Right ventricle myocardium inferior (tissue), 1 donor: ENCODE data around the gene ZNF454. TPM values are rescaled to one million over a fixed set of nuclear protein-coding genes. Genes with fewer than 3 reads are reported as not detected.
A peak's percentile ranks its signal among the peaks of the same experiment; 100 is the strongest.

ENCODE experiments used
- ATAC-seq: fragments of 200-7000 bp; cut with Tn5 transposase; one replicate; pipeline ENCODE4 v1.9.1; 2020; ENCODE audit warnings: mild to moderate bottlenecking, moderate library complexity
- DNase-seq: peaks from one replicate; pipeline ENCODE4 v3.0.0; 2021; ENCODE audit errors: missing footprints
- intact Hi-C: fragments of 100-400 bp; cut with DNase I; formaldehyde crosslinking; loops from one replicate; pipeline ENCODE4 v1.11.0; 2022
- long read RNA-seq: library from polyadenylated mRNA; unstranded; transcript quantifications from one replicate; pipeline ENCODE4 v2.0.0, GENCODE V29; 2021
- total RNA-seq: library from RNA; stranded (reverse); fragmentation: NEBNext Ultra II Directional; extraction: Animal tissue kit (Norgen Biotek cat#: 25700); gene quantifications from one replicate; pipeline ENCODE4 v1.2.1, GENCODE V29; 2021
- donor health status: DM: no; HTN: yes; CAD: no; lungs with severe emphysema.

The ZNF454 gene
- 1.8 TPM for total RNA-seq
- long read RNA-seq, partial matches to known transcripts, result 0 of 2 reads
- long read RNA-seq, other reads (novel, unspliced or antisense), result 1 of 2 reads

DNA sequence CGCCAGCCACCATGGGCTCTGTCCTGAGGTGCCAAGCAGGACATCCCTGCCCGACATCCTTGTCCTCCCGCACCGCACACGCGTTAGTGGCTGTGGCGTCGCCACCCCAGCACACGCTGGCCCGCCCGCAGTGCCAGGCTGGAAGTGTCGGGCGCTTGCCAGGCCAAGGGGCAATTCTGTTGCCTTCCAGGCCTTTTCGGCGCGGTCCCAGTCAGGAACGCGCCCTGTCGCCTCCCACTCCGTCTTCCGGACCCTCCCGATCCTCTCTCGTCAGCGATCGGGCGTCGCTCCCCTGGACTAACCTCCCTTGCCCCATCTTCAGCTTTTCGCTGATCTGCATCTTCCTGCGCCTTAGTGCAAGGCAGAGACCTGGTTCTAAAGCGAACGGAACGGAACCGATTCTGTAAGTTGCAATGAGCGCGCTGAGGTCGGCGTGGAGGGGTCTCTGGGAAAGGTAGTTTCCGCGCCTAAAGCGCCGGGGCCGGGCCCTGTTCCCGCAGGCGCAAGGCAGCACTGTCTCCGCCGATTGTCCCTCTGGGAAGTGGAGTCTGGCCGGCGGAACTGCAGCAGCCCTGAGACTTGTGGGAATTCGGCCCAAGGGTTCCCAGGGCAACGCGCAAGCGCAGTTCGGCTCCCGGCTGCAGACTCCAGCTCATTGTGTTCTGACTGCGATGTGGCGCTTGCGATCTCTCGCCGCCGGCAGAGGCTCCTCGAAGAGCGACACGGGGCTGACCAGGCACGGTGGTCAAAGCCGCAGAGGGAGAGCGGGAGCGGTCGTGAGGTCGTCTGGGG, at the start of gene ZNF454:
TSS of gene ZNF454 (plus strand) at position 630 of the 792 bp plus-strand sequence. CDS start 1,594 bp downstream, outside the sequence.
- ATAC-seq, result peak; percentile 99
- intact Hi-C loops, result loop anchor here (1.0 to 10.0 kb wide), 3 partner anchors 83 to 208 kb away; partner anchors contain the start of genes ZNF354A, ZNF354C and ZNF879

DNA sequence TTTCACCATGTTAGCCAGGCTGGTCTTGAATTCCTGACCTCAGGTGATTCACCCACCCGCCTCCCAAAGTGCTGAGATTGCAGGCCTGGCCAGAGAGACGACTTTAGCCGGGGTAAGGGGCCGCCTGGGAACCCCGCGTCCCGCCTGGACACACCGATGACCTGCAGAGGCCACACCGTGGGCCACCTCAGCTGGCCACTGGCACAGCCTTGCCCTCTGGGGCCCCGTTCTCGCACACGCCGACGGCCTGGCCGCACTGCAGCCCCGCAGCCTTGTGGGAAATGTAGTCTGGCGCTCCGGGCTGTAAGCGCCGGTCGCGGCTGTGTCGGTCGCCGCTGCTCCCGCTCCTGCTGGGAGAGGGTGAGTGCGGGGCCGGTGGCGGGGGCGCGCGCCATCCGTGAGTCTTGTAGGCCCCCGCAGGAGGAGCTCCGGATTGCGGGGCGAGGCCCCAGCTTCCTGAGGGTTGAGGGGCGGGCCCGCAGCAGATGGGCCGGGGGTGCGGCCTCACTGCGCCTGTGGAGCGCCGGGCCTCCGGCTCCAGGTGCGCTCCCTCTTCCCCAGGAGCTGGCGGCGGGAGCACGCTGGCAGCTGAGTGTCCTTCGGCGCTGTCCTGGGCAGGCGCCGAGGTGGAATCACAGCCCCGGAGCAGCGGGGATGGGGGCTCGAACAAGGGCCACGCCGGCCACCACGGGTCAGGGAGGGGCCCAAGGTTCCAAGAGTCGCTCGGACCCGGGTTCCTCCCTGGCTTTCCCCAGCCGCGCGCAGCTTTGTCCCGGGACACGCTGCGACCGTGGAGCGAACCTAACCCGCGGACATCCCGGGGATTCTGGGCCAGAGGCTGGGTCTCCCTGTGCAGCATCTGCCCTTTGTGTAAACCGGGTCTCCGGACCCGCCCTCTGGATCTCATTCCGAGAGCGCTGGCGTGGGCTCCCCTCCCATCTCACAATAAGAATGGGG, 45.1 kb upstream of the ZNF454 start, which contains the start of gene ZFP2:
TSS of gene ZFP2 (plus strand) at position 299 of the 957 bp plus-strand sequence. CDS start 35,401 bp downstream, outside the sequence.
- peak; percentile 77 for DNase-seq

More for the DNA sequence above, at the start of gene ZNF454:
- DNase-seq, result peak; percentile 94

DNA sequence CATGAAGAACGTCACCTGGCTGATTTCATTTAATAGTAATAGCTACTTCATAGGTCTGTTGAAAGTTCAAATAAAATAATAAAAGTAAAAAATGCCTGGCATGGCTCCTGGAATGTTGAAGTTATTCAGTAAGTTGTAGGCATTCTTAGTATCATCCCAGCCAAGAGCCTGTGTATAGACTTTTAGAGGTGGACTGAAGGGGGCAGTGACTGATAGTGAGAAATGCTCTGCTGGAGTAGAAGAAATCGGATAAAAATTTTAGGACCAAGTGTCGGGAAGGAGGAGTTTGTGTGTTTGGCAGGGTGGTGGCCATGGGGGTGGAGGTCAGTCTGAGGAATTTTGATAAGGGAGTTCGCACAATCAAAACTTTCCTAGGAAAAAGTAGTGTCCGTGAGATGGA, 41.7 kb upstream of the ZNF454 start:
- intact Hi-C loops, result no loop called here
- DNase-seq (no peak), ATAC-seq (no peak)

More for the DNA sequence above, 45.1 kb upstream of the ZNF454 start, which contains the start of gene ZFP2:
- ATAC-seq, result peak; percentile 97
- intact Hi-C loops, result no loop called here

DNA sequence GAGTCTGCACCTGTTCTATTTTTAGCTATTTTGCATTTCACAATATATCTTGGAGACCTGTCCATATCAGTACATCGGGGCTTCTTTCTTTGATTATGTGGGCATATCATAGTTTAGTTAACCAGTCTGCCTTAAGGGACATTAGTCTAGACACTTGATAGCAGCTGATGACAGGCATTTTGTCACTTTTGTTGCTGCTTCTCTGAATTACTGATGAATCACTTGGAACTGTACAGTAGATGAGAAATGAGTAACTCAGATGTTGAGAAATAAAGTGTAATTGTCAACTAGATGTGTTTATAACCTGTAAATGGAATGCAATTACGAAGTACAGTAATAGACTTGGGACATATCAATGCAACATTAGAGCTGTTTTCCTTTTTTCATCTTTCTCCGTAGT, 38.1 kb upstream of the ZNF454 start:
- DNase-seq, result no peak
- intact Hi-C loops, result no loop called here
- no peak for ATAC-seq

- ATAC-seq (no peak), DNase-seq (no peak)
- intact Hi-C loops, result no loop called here
These were observed 8.9 kb upstream of the ZNF454 start for GRCh38 chr5:178931846-178932760.

DNA sequence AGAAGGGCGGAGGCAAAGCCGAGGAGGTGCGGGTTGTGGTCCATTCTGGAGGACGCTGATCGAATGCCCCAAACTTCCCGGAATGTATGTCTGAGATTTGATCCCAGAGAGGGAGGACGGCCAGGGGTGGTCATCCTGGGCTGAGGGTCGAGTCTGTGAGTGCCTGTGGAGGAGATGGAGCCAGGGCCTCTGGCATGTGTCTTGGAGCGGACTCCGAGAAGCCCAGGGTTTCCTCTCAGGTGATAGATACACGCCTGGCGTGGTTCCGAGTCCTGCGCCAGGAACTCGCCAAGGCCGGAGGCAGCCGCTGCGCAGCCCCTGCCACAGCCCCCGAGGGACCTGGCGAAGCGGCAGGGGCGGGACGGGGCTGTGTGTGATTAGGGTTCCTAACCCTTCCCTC, 363 bp downstream of the ZNF454 start:
- ATAC-seq (peak; percentile 5), DNase-seq (no peak)
- intact Hi-C loops, result loop anchor here (1.0 to 10.0 kb wide), 3 partner anchors 82 to 209 kb away; partner anchors contain the start of genes ZNF354A, ZNF354C and ZNF879

GRCh38 chr5:178965465-178966055, 24.6 kb downstream of the ZNF454 start:
- ATAC-seq (no peak), DNase-seq (no peak)
- intact Hi-C loops, result no loop called here

DNA sequence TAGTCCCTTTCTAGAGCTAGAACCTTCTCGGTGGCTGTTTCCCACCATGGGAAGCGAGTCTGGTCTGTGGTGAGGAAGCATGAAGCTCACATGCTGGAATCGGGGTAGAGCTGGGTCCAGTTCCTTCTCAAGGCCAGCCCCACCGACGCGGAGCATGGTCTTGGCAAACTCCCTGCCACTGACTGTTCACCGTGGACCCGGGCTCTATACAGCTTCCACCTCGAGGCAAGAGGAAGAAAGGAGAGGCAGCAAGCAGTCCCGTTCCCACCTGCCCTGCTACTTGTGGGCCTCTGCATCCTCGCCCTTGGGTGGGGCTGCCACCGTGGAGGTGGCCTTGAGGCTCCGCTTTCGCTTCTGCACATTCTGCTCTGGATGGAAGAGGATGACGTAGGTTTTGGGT, 40.4 kb downstream of the ZNF454 start:
- intact Hi-C loops, result no loop called here

DNA sequence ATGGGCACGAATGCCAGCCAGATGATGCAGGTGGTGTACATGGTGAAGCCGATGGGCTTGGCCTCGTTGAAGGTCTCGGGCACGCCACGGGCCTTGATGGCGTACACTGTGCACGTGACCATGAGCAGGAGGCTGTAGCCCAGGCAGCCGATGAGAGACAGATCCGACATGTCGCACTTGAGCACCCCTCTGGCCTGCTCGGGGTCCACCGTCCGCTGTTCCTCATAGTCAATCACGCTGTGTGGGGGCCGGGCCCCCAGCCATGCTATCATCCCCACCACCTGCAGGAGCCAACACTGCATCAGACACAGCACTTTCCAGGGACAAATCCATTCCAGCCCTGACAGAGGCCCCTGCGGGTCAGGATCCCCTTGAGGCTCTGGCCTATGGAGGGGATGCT, 41.9 kb downstream of the ZNF454 start:
- intact Hi-C loops, result no loop called here
- DNase-seq (no peak), ATAC-seq (no peak)

More for the DNA sequence above, 40.4 kb downstream of the ZNF454 start:
- ATAC-seq, result no peak
- no peak for DNase-seq

GRCh38 chr5:178983728-178984127, 42.7 kb downstream of the ZNF454 start:
- no peak for ATAC-seq
- intact Hi-C loops, result no loop called here

GRCh38 chr5:178984145-178985072, 43.4 kb downstream of the ZNF454 start:
- intact Hi-C loops, result no loop called here
- ATAC-seq (no peak), DNase-seq (no peak)

More at GRCh38 chr5:178983728-178984127, 42.7 kb downstream of the ZNF454 start:
- DNase-seq, result no peak

- intact Hi-C loops, result no loop called here
- ATAC-seq, result no peak
These were observed 45.4 kb downstream of the ZNF454 start for GRCh38 chr5:178986326-178986960.

GRCh38 chr5:178988436-178989220, 47.6 kb downstream of the ZNF454 start:
- DNase-seq (no peak), ATAC-seq (no peak)
- intact Hi-C loops, result no loop called here

More at GRCh38 chr5:178986326-178986960, 45.4 kb downstream of the ZNF454 start:
- DNase-seq, result no peak

DNA sequence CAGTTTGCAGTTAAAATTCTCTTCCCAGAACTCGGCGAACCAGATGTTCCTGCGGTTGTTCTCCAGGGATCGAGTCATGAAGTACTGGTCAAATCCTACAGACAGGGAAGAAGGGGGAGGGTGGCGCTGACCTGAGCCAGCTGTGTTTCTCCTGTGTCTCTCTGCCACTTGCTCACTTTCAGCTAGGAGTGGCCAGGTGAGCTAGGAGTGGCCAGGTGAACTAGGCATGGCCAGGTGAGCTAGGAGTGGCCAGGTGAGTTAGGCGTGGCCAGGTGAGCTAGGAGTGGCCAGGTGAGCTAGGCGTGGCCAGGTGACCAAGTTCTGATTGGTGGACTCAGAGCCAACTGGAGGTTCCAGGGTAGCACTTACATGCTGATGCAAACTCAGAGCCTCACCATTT, 48.3 kb downstream of the ZNF454 start:
- no peak for DNase-seq
- intact Hi-C loops, result no loop called here

DNA sequence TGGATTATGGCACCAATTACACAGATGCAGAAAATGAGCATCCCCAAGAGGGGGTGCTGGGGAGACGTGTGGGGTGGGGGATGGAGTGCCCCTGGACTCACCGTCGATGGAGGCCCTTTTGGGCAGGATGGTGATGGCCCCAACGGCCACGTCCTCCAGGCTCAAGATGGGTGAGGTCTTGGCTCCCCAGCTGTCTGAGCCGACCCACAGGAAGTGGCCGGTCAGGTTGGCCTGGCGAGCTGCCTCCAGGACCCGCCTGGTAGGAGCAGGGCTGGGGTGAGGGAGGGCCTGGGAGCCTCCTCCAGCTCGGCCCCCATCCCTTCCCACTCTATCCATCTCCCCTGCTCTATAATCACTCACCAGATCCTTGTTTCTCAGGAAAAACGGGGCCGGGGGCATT, 49.5 kb downstream of the ZNF454 start:
- DNase-seq (no peak), ATAC-seq (no peak)
- intact Hi-C loops, result no loop called here

More for the DNA sequence above, 48.3 kb downstream of the ZNF454 start:
- ATAC-seq, result no peak
